ENCODE measurements around the gene CHCHD6.

CHCHD6 gene

DNA sequence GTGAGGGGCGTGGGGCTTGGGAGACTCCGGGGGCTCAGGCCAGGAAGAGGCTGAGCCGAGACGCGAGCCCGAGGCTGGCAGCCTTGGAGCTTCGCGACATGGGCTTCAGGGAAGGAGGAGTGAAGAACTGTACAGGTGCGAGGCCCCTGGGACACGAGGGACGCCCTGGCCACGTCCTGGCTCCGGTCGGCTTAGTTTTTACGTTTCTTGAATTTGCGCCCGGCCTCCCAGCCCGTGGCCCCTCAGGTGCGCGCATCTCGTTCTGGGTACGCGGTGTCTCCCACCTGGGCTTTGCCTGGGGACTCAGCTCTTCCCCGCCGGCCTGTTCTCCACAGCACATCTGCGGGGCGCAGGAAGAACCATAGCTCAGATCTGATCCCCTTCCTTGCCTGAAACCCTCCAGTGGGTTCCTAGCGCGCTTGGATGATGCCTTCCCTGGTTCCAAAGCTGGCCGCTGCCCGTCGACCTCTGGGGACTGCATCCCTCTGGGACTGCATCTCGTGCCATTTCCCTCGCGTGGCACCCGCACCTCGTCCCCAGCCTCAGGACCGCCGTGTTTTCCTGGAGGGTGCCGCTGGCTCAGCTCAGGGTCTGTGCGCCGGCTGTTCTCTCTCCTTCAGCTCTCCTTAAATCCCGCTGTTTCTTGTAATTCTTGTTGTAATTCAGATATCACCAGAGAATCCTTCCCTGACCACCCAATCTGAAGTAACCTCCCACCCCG is 614 bp downstream of the CHCHD6 start:
- no peak for DNase-seq

DNA sequence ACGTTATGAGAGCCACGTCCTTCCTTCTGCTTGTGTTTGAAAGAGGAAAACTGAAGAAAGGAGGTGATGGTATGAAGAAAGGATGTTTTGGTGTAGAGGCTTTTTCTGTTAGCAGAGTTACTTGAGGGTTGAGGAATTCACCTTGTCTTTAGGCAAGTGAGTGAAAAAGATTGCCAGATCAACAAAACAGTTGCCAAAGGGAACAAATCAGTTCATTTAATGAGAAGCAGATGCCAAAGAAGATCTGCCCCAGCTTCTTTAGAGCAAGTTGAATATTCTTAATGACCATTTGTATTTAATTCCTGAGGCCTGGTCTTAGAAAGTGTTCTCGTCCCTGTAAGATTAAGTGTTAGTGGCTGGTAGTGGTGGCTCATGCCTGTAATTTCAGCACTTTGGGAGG is 2.6 kb downstream of the CHCHD6 start:
- no peak for DNase-seq

DNA sequence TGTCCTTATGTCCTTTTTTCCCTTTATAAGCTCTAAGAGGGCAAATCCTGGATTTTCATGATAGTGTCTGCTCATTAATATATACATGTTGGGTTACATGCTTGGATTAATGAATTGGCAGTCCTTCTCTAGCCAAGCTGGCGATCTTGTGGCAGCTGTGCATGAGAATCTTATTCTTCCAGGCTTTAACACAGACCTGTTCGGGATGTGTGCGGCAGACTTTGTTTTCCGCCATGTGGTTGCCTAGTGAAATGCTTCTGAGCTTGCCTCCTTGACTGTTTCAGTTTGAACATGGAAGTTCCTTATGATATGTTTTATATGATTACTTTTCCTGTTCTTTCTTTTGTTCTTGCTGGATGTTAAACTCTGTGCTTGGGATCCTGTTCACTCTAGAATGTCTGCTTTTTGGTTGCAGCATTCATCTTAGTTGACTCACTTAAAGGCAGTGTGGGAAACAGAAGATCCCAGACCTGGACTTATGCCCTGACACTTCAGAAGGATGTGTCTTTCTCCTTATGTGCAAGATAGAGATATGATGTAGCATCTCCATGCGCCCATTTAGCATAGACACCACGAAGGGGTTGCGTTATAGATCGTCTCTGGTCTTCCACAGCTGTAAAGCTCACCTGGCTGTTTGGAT is 7.2 kb downstream of the CHCHD6 start:
- DNase-seq: no peak

DNA sequence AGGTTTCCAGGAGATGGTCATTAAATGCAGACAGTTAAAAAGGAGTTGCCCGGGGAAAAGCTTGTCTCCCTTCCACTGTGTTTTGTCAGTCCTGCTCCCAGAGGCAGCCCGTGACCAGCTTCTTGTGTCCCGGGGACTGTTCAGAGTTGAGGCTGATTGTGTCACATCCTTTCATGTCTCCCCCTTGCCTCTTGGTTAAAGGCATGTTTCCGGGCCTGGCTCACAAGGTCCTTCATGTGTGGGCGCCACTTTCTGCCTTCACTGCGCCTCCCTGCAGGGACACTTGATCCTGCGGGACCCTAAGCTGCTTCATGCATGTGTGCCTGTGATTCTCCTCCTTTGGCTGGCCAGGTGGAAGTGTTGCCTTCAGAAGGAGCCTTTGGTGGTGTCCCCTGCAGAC is 9.2 kb downstream of the CHCHD6 start:
- no peak for DNase-seq

DNA sequence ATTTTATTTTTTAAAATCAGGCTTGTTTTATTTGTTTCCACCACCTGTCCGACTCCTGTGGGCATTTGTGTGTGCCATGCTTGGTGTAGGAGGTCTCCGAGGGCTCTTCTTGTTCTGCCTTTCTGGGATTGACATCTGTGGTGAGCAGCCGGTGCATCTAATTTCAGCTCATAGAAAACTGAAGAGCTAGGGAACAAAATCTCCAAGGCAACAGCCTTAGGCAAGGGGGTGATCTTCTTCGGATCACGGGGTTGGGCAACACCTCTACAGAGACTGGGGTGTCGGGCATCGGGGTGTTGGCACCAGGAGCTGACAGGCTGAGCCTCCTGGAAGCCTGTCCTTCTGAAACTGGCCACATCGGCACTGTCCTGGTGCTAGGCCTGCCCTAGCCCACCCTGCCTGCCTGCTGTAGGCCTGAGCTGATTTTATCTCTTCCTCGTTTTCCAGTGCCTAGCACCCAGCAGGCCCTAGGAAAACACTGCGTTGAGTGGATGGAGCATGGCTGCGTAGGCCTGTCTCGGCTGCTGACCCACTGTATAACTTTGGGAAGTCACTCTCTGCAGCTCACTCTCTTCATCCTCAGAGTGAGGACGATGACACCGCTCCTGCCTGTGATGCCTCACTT is 10.3 kb downstream of the CHCHD6 start:
- no peak for DNase-seq

DNA sequence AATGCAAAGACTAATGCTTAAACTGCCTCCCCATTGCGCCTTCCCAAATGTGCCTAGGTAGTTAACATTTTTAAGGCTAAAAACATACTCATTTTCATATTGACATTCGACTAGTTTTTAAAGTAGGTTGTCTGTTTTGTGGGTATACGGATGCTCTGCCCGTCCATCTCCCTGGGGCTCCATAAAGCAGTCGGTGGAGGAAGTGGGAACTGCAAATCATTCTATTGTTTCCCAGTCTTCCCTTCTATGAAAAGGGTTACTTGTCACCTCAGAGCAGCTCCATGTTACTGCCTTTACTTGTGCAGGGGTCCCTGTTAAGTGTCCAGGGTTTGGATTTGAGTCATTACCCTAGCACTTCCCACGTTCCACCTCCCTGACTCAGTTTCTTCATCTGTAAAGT is 10.9 kb downstream of the CHCHD6 start:
- DNase-seq: no peak

DNA sequence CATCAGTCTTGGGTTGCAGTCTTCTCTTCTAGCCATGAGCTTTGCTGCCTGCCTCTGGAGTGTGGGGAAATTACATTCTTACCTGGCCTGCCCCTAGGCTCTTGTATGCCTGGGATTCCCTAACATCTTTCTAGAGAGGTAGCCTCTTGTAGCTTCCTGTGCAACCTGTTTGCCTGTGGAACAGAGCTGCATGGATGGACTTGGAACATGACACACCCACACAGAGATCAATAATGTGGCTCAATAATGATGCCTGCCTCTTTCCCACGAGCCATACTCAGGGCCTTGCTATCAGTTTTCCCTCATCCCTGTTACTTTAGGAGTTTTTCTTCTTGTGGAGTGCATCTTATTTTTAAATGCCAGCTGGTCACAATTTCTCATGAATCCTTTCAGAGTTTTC is 11.4 kb downstream of the CHCHD6 start:
- no peak for DNase-seq

DNA sequence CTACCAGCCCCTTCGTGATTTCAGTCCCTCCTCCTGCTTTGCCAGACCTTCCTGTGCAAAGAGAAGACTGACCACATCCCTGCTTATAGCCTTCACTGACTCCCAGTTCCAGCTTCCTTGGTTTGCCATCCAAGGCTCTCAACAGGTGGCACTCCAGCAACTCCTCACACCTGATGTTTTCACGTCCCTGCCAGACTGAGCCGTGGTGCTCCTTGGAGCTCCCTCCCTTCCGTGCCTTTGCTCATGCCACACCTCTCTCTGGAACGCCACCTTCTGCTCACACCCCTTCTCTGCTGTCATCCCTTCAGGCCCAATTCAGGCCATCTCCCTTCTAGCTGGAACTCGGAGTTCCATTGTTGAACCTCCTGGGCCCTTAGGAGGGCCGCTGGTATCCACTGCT is 12.0 kb downstream of the CHCHD6 start:
- DNase-seq: no peak

DNA sequence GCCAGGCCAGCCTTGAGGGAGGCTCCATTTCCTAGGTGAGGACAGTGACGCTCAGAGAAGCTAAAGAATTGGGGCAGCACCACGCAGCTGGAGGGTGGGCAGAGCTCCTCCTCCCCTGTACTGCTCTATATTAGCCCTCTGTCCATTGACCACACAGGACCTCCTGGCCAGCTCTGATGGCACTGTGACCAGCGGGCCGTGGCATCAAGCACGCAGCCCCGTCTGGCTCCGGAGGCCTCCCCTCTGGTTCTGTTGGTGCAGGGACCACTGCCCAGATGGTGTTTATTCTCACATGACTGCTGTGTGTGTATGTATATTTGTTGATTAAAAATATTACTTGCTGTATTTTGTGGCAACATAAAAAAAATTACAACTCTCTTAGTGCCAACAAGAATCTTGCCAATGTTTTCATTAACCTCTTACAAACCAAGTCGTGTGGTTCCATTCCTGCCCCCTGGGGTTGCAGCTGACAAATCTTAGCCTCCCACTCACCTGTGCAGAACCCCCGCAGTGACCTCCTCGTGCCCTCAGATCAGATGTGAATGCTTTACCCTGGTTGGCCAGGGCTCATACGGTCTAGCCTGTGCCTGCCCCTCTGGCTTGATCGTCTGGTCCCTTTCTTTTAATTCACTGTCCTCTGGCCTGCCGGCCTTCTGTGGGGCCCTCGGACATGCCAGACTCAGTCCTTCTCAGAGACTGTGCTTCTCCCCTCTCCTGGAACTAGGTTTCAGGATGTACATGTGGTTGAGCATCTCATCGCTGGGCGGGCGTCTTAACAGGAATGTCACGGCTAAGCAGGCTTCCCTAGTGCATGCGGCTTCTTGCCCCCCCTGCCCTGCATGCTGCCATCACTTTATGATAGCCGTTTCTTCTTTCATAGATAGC is 14.8 kb downstream of the CHCHD6 start:
- no peak for DNase-seq

DNA sequence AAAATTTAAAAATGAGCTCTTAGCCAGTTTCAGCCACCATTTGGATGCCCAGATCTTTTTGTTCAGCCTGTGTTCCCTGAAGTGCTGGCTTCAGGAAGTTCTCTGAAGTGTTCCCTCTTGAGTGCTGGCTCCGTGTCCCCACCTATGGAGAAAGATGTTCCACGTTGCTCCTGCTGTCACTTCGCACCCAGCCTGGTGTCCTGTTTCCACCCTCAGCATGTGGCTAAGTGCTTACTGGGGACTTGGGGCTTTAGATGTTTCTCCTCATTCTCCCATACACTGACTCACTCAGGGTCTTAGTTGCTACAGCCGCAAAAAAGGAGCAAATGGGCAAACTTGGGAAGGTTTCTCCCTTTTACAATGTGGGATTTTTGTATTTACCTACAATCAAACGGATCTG is 16.6 kb downstream of the CHCHD6 start:
- DNase-seq: no peak

DNA sequence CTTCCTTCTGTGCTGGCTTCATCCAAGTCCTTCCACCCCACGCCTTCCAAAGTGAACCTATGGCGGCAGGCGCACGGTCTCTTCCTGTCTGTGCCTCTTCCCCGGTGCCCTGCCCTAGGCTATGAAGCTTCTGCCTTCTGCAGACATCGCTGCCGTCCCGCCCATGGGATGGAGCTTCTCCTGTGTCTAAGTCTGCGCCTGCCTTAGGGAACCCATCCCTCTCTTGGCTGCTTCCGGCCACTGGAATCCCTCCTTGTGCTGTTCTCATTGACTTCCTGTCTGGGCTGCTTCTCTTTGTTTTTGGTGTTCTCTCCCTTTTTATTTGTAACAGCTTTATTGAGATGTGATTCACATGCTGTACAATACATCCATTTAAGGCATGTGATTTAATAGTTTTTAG is 17.2 kb downstream of the CHCHD6 start:
- no peak for DNase-seq

DNA sequence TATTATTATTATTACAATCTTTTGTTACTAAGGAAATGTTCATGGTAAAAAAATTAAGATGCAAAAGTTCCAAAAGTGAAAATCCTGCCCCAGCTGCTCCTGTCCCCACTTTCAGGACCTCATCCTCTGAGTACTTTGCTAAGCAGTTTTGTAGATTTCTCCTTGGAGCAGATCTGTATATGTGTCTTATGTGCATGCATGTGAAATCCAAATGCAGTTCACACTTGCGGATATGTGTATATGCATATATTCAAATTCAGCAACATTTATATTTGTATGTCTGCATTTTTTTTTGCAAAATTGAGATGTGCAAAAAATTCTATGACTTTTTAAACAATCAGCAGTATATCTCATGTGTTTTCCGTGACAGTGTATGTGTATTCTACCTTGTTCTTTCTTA is 19.2 kb downstream of the CHCHD6 start:
- DNase-seq: no peak

DNA sequence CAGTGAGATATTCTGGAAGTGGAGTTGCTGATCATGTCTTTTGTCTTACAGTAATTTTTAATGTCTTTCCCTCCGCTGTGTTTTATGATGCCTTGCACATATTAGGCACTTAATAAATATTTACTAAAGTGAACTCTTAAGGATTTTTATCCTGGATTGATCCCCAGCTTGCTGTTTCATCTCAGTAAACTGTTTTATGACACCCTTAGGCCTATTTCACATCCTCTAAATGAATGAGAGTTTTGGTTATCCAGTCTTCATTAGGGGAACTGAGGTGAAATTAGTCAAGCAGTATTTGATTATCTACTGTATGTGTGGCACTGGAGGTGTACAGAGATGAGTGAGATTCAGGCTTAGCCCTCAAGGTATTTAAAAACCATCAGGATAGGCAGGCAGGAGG is 19.8 kb downstream of the CHCHD6 start:
- no peak for DNase-seq

DNA sequence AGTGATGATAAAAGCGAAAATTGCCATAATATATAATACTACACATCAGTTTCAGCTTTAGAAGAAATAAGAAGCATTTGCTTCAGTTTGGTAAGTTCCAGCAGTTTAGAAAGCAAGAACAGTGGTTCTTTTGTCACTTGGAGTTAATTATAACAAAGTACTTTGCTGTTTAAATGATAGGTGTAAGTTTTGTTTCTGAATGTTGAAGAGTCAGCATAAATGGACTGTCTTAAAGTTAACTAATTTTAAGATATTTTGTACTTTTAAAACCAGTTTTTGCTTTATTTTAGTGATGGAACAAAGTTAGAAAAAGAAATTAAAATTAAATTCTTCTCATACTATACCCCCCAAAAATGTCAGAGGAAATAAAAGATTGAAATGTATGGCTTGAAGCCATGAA is 24.6 kb downstream of the CHCHD6 start:
- no peak for DNase-seq

DNA sequence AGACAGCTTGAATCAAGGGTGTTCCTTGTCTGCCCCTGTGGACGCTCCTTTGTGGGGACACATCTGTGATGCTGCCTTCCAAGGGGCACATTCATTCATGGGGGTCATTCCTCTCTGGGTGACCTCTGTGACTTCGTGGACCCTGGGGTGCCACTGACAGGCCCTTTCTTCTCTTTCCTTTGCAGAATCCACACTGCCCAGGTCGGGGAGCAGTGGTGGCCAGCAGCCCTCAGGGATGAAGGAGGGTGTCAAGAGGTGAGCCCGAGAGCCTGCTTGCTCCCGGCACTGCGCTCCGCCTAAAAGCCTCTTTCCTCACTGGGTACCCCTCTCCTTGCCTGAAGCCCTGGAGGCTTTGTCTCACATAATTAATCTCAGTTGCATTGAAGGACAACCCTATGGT is 26.3 kb downstream of the CHCHD6 start:
- DNase-seq: no peak

DNA sequence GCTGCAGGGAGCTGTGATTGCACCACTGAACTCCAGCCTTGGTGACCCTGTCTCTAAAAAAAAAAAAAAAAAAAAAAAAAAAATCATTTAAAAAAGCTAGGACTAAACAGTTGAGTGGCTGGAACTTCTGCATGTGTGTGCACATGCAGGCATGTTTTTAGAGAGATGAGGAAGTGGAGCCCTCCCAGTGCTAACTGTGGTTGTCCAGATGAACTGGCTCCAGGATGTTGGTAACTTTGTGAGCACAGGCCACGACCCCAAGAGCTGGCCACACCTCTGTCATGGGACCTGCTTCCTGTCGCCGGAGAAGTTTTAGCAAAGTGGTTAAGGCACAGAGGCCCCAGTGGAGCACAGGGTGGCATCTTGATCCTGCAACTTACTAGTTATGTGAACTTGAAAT is 27.0 kb downstream of the CHCHD6 start:
- no peak for DNase-seq

DNA sequence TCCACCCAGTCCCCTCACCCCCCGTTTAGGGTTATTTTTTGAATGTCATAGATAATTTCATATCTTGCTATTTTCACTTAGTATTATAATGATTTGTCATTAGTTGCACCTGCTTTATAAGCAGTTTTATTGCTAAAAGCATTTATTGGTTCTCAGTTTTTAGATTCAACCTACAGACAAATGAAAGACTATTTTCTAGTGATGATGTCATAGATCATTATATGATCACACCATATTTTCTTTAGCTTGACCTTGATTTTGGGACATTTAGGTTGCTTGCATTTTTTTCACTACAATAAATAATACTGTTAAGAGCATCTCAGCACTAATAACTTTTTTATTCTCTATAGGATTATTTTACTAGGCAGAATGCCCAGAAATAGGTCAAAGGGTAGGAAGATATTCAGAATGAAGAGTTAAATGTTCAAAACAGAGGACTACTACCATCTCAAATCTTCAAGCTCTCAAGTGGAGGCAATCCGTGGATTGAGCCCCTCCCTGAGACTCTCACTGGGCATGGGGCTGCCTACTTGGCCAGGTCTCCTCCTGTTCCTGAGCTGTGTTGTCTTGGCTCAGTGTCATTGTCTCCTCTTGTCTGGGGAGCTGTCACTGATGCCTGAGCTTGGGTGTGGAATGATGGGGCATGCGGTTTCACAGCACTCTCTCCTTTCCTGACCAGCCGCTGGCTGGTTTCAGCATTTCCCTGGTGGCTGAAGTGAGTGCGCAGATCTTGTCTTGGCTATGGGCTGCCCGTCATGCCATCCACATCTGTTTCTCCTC is 28.4 kb downstream of the CHCHD6 start:
- DNase-seq: no peak

DNA sequence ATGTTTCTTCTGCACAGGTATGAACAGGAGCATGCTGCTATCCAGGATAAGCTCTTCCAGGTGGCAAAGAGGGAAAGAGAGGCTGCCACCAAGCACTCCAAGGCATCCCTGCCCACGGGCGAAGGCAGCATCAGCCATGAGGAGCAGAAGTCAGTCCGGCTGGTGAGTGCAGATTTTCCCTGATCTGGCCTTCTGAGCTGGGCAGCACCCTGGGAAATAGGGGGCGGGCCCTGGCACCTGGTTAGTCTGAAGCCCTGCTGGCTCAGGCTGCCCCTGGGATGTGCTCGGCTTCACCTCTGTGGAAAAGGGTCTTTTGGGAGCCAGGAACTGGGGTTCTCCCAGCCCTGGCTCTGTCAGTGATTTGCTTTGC is 29.0 kb downstream of the CHCHD6 start:
- no peak for DNase-seq

DNA sequence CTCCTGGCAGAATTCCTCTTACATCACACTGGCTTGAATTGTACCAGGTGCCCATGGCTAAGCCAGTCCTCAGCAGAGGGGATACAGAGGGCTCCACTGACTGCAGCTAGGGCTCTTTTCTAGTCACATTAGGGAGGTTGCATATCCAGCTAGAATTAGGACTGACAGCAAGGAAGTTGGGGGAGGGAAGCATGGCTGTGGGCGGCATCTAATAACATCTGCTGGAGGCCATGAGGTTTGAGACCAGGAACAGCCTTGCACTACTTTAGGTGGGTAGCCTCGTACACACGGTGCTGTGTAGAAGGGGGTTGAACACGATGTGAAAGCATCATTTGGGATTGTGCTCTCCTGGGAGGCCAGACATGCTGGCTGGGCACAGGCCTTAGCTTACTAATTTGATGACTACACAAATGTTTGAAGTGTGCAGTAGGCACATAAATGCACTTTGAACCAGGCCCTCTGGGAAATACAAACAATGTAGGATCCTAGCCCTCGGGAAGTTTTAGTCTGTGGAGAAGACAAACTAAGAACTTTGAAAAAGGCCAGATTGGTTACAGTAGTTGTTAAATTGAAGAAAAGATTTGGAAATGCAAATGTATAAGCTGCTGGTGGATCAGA is 30.2 kb downstream of the CHCHD6 start:
- DNase-seq: no peak

DNA sequence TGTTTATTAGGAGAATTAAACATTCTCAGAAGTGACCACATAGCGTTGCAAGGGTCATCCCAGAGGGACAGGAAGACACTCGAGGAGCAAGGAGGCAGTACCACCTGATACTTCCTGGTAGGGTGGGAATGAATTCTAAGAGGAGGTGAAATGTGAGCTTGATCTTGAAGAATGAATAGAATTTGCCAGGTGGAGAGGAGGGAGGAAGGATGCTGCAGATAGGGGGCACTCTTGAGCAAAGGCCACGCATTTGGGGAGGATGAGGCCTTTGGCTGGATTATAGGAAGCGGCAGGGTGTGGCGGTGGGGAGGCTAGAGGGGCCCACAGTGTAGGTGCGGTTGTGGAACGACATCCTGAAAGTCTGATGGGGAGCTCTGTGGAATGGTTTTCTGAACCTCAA is 33.5 kb downstream of the CHCHD6 start:
- no peak for DNase-seq

DNA sequence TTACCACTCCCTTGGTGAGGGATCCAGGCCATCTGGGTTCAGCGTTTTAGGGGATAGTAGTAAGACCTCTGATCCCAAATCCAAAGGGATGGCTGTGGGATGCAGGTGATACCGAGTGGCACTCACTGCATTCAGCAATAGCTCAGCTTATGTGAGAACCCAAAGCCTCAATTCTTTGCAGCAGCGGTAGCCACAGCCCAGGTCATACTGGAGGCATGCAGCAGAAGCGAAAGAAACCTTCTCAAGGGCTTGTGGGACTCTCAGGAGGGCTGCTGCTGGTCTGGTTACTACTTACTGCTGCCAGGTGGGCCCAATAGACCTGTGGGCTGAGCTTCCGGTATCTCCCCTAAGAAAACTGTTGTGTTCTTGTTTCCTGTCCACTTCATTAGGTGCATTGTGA is 38.0 kb downstream of the CHCHD6 start:
- DNase-seq: no peak

DNA sequence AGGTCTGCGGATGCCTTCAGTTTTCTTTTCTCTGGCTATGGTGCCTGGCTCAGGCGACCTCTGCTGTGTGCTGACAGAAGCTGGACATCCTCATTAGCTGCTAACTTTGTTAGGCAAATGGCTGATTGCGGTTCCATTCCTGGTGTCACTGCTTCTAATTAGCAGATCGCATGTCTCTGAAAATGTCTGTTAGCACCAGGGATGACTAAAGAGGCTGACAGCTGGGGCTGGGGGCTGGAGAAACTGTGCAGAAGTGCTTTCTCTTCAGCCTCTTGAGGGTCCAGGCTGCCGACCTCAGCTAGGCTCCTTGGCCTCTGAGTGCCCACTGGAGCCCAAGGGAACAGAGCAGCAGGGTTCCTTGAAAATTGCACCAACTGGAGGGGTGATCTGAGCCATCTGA is 39.3 kb downstream of the CHCHD6 start:
- no peak for DNase-seq
